ENCODE data around the gene MEG3.

DNA sequence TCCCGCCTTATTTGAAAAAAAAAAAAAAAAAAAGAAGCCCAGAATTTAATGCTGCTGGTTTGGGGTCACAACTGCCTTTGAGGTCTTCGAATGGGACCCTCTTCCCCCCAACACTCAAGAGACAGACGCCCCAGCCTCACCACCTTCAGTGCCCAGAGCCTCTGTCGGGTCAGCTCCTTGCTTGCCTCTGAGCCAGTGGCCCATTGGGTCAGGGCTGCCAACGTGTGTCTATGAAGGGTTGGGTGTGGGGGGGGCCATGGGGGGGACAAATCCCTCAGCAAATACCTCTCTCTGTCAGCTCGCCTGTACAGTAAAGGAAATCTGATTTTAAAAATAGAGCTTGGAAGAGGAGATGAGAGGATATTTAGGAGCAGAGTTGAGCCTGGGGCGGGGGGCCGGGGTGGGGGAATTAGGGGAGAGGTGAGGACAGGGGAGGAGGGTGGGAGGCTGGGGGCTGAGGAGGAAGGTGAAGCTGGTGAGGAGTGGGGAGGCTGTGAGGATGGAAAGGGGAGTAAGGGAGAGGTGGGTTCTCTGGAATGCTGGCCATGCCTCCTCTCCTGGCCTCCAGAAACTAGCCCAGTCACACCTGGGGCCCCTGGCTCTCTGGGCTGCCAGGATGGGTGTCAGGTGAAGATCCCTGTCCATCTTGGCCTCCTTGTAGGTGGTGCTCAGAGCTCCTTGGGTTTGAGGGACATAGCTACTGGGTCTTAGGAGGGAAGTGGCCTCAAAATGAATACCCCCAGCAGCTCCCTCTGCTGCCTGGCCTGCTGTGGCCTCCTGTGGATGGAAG, 64.3 kb downstream of the MEG3 start:
- no peak for TF ChIP-seq LEF1 (IDR thresholded peaks at IDR 0.05; ENCODE audit: borderline replicate concordance)
- TF ChIP-seq L3MBTL2 (conservative IDR thresholded peaks at IDR 0.05): no peak
- TF ChIP-seq SP1 (IDR thresholded peaks at IDR 0.05): no peak
- TF ChIP-seq FOXM1 (IDR thresholded peaks at IDR 0.05; ENCODE audit: borderline replicate concordance): no peak
- TF ChIP-seq NFRKB (IDR thresholded peaks at IDR 0.05): no peak
- TF ChIP-seq, protein P1, sequence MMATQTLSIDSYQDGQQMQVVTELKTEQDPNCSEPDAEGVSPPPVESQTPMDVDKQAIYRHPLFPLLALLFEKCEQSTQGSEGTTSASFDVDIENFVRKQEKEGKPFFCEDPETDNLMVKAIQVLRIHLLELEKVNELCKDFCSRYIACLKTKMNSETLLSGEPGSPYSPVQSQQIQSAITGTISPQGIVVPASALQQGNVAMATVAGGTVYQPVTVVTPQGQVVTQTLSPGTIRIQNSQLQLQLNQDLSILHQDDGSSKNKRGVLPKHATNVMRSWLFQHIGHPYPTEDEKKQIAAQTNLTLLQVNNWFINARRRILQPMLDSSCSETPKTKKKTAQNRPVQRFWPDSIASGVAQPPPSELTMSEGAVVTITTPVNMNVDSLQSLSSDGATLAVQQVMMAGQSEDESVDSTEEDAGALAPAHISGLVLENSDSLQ (IDR thresholded peaks at IDR 0.05): no peak
- no peak for TF ChIP-seq CTBP1 (IDR thresholded peaks at IDR 0.05; ENCODE audit: borderline replicate concordance)
- no peak for TF ChIP-seq FOXA1 (IDR thresholded peaks at IDR 0.05)
- no peak for TF ChIP-seq ARNT (IDR thresholded peaks at IDR 0.05)
- no peak for TF ChIP-seq TARDBP (IDR thresholded peaks at IDR 0.05)
- TF ChIP-seq ELF4 (IDR thresholded peaks at IDR 0.05): no peak

Measured in HEK293T (cell line).